ENCODE results near the gene TMEM72. TPM values are rescaled to one million over a fixed set of nuclear protein-coding genes. Genes with fewer than 3 reads are reported as not detected.
A peak's percentile ranks its signal among the peaks of the same experiment; 100 is the strongest.

TMEM72 gene
- total and polyA plus RNA-seq, 2 donors (not counting 3 experiments of a cell fraction or from before 2014, with no cell fraction given), result not detected

DNA sequence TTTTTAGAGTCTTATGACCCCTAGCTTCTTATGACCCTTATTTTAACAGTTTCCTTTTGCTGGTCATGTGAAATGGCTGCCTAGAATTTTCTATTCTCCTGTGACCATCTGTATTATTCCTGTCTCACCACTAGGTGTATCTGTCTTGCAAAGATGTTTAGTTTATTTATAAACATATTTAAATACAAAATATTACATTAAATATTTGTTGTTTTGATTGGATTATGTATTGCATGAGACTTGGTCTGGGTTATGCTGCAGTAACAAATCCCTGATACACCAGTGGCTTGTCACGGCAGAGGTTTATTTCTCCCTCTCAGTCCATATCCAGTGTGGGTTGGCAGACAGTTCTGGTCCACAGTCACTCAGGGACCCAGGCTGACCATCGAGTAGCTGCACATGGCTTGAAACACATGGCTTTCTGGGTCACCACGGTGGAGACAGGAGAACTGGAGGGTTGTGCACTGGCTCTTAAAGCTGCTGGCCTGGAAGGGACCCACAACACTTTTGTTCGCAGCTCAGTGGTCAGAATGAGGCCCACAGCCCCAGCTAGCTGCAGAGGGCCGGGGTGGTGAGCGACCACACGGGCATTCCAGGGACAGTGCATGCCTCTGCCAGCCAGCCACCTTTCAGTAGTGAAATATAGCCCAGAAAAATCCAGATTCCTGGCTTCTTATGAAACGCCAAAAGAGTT, 55.8 kb downstream of the TMEM72 start:
- Histone ChIP-seq H3K9me3 (replicated peaks; ENCODE audit: control insufficient read depth, insufficient read depth, low read length) (no peaks in the 10 kb centered on the region), H3K27me3 (ENCODE audit: control insufficient read depth in 2 of 2, insufficient read depth in 2 of 2, low read length in 2 of 2) (no peaks in the 10 kb centered on the region), H4K20me1 (replicated peaks; ENCODE audit: control insufficient read depth, extremely low read depth, insufficient read depth, low read length) (no peaks in the 10 kb centered on the region), H3K4me3 (replicated peaks in 1 of 3; ENCODE audit: insufficient read depth in 1 of 3, low read depth in 1 of 3, low read length in 3 of 3) (no peak overlapping the region), H3K79me2 (ENCODE audit: control insufficient read depth, insufficient read depth, low read length) (no peaks in the 10 kb centered on the region), H3K9ac (replicated peaks; ENCODE audit: extremely low read depth, insufficient read depth, low read length) (no peak overlapping the region), H3K4me2 (ENCODE audit: insufficient read depth, low read length) (no peak overlapping the region), H3K36me3 (ENCODE audit: control insufficient read depth in 2 of 2, extremely low read depth in 1 of 2, insufficient read depth in 2 of 2, low read length in 2 of 2) (no peaks in the 10 kb centered on the region), H2AFZ (ENCODE audit: low read depth, low read length) (no peak overlapping the region), H3K9me1 (replicated peaks; ENCODE audit: control insufficient read depth, extremely low read depth, insufficient read depth, low read length) (no peaks in the 10 kb centered on the region), H3K4me1 (ENCODE audit: control insufficient read depth, extremely low read depth, insufficient read depth, low read length) (no peaks in the 10 kb centered on the region), H3K27ac (ENCODE audit: insufficient read depth, low read depth, low read length) (no peak overlapping the region)
- intact Hi-C loops (cut with micrococcal nuclease), result no loop called here
- FAIRE-seq (no peak), DNase-seq (ENCODE audit: low read depth, low spot score) (no peak)
- TF ChIP-seq, protein P1, sequence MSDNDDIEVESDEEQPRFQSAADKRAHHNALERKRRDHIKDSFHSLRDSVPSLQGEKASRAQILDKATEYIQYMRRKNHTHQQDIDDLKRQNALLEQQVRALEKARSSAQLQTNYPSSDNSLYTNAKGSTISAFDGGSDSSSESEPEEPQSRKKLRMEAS (IDR thresholded peaks at IDR 0.05; ENCODE audit: insufficient read depth, insufficient read length), result no peak
- no peak for TF ChIP-seq MYC (IDR thresholded peaks at IDR 0.05; ENCODE audit: low read depth, low read length)
- no peak for TF ChIP-seq JUN (IDR thresholded peaks at IDR 0.05; ENCODE audit: borderline replicate concordance, insufficient read depth, insufficient read length, low read depth)
- TF ChIP-seq GATA2 (IDR thresholded peaks at IDR 0.05; ENCODE audit: insufficient read depth, insufficient read length, low read depth, low read length), result no peak
- TF ChIP-seq, protein P2, sequence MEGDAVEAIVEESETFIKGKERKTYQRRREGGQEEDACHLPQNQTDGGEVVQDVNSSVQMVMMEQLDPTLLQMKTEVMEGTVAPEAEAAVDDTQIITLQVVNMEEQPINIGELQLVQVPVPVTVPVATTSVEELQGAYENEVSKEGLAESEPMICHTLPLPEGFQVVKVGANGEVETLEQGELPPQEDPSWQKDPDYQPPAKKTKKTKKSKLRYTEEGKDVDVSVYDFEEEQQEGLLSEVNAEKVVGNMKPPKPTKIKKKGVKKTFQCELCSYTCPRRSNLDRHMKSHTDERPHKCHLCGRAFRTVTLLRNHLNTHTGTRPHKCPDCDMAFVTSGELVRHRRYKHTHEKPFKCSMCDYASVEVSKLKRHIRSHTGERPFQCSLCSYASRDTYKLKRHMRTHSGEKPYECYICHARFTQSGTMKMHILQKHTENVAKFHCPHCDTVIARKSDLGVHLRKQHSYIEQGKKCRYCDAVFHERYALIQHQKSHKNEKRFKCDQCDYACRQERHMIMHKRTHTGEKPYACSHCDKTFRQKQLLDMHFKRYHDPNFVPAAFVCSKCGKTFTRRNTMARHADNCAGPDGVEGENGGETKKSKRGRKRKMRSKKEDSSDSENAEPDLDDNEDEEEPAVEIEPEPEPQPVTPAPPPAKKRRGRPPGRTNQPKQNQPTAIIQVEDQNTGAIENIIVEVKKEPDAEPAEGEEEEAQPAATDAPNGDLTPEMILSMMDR (IDR thresholded peaks at IDR 0.05; ENCODE audit: extremely low read depth in 1 of 2, insufficient read depth in 1 of 2, low read depth in 1 of 2, low read length in 2 of 2), result peak in 1 of 2 donors; percentile 13
- TF ChIP-seq EZH2 (IDR thresholded peaks at IDR 0.05; ENCODE audit: borderline replicate concordance, low read depth, low read length, severe bottlenecking), result no peak
- no peak for TF ChIP-seq POLR2AphosphoS5 (IDR thresholded peaks at IDR 0.05; ENCODE audit: insufficient read depth, low read depth, low read length)
- TF ChIP-seq FOS (IDR thresholded peaks at IDR 0.05; ENCODE audit: borderline replicate concordance, insufficient read depth, low read length), result no peak
- ChIA-PET POLR2A (interaction anchor here (1.4 kb wide), 1 partner anchor 11 kb away, joined by 5 read pairs; the partner anchor contains the start of gene DEPP1), CTCF (interaction anchor here (0.6 to 2.1 kb wide), 9 partner anchors 9 to 35 kb away, joined by 3 to 9 read pairs (median 4); partner anchors contain the start of gene DEPP1)
- BruUV-seq (replicated peaks), result no TSS peak
- dilution Hi-C loops (cut with MboI; ENCODE audit: extremely low pct_ligation_motif_present, low sequenced_read_pairs), result no loop called here
